D721Med (cell line): Measurements from ENCODE around the gene LRG1.
A peak's percentile ranks its signal among the peaks of the same experiment; 100 is the strongest.

ENCODE experiments used
- DNase-seq: peaks from one replicate; pipeline ENCODE4 v3.0.0; 2011; ENCODE audit warnings: low spot score; ENCODE audit not compliant: insufficient read length
- FAIRE-seq: peaks from 2 replicates; lab custom pipeline; 2011; peaks lifted over from hg19 to GRCh38; lab: Jason Lieb, UNC
- CTCF ChIP-seq: IDR thresholded peaks from 2 replicates; pipeline ENCODE4 v1.5.1; 2012; ENCODE audit warnings: mild to moderate bottlenecking, control low read depth; ENCODE audit not compliant: insufficient read depth; ENCODE audit errors: missing control alignments

LRG1 gene

DNA sequence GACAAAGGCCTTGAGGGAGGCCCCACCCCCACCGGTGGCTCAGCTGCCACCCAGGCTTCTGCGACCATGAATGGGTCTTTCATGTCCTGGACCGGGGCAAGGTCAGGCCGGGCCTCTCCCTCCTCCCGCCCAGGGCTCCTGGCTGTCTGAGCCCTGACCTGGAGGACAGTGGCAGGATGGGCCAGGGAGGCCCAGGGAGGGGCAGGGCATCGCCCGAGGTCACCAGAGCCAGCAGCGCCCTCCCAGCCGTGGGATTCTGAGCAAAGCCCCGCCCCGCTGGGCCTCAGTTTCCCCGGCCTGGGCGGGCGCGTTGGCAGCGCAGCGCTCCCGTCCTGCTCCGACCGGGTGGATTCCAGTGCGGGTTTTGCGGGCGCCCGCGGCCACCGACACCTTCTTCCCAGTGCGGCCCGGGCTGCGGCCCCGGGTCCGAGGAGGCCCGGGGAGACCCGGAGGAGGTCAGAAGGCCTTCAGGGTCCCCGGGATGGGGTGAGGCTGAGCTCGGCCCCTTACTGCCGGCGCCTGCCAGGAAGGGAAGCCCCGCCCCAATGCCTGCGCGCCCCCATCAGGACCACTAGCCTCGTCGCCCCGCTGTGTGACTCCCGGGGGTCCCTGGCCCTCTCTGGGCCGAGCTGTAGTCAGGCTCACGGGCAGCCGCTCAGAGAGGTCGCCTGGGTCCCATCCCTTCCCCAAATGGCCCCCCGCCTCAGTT, 44.3 kb upstream of the LRG1 start:
- no peak for TF ChIP-seq CTCF
- FAIRE-seq (no peak), DNase-seq (no peak)

GRCh38 chr19:4582980-4583842, 43.4 kb upstream of the LRG1 start:
- TF ChIP-seq CTCF: no peak
- DNase-seq (no peak), FAIRE-seq (no peak)

DNA sequence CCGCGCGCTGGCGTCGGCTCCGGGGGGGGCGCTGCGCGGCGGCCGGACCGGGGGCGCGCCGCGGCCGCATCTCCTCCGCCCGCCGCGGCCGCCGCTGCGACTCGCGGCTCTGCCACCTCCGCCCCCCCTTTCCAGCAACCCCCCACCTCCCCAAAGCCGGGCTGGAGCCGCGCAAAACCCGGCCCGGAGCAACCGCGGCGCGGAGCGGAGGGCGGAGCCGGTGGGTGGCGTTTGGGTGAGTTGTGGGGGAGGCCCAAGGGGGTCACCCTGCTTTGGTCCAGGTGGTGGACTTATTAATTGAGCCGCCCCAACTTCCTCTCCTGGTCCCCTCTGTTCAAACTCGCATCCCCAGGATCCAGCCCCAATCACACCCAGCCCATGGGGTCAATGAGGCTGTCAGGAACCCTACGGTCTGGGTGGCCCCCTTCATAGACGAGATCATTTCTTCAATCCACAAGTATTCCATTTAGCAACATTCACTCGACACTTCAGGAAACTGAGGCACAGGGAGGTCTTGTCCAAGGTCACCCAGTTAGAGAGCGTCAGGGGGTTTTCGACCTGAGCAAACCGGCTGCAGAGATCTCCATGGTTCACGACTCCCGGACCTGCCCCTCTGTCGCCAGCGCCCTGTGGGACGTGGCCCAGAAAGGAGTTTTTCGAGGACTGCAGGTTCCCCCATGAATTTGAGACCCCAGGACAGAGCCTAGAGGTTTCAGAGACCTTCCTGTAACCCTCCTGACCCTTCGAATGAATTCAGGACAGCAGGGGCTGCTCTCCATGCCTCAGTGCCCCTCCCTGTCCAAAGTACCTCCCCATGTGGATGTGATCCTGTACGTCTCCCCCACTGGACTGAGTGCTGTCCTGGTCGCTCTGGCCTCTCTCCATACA, 42.1 kb upstream of the LRG1 start:
- FAIRE-seq (no peak), DNase-seq (peak; percentile 88)
- no peak for TF ChIP-seq CTCF

- no peak for TF ChIP-seq CTCF
- FAIRE-seq (no peak), DNase-seq (no peak)
Measured at GRCh38 chr19:4580961-4581665, 41.3 kb upstream of the LRG1 start.

- no peak for DNase-seq
- peak; percentile 26 for TF ChIP-seq CTCF
- FAIRE-seq: no peak
Measured at GRCh38 chr19:4580021-4580901, 40.4 kb upstream of the LRG1 start.

DNA sequence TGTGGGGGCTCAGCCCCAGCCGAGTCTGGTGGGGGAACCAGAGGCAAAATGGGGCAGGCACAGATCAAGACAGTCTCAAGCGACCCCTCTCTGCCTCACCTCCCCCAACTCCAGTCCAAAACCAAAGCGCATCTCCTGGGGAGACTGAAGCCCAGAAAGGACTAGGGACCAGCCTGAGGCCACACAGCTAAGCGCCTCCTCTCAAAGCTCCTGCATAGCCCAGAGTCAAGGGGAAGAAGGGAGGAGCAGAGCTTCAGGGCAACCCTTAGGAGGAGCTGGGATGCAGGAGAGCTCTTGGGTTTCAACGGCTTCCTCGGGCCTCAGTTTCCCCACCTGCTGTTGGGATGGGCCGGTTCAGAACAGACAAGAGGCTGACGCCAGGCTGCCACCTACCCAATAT, 39.6 kb upstream of the LRG1 start:
- no peak for DNase-seq
- FAIRE-seq: no peak
- no peak for TF ChIP-seq CTCF
